HG02610 (cell line): Measurements from ENCODE around the gene MRPL21.

Experiments
- ATAC-seq: cut with Tn5 transposase; IDR thresholded peaks from one replicate; pipeline ENCODE4 v1.9.1; 2021; ENCODE audit warnings: mild to moderate bottlenecking, moderate library complexity; ENCODE audit not compliant: unreplicated experiment

The MRPL21 gene

DNA sequence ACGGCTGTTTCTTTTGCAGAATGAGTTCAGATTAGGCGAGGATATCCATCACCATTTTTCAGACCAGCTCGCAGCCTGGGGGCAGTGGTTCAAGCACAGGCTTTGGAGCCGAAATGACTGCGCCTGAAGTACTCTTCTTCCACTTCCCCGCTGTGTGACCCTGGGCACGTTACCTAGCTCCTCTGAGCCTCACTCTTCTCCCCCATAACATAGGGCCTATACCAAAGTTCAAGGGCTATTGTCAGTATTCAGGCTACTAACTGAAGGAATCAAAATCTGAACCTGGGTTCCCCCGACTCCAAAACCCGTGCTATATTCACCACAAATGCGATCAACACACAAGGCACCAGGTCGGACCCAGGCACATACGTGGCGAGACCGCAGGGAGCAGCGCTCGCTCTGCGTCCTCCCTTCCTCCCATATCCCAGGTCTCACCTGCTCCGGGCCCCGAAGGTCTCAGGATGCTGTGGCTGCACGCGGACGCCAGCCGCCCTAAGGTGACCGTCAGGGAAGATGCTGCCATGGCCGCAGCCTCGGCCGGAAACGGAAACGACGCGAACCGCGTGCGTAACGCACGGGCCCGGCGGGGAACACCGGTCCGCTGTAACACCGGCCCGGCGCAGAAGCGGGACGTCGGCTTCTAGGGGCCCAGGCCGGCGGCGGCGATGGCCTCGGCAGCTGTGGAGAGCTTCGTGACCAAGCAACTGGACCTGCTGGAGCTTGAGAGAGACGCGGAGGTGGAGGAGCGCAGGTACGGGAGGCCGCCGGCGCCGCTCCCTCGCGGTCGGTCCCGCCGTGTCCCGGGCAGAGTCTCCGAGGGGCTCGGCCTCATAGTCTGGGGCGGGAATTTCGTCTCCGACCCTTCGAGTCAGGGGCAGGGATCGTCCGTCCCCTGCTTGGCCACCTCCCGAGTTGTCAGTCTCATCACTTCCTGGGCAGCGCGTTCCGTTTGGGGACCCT lies at the start of gene MRPL21, which contains the start of gene IGHMBP2:
MRPL21 (minus strand) TSS at position 545 of the 960 bp plus-strand sequence; CDS start at position 523, 22 bp downstream.
IGHMBP2 (plus strand) TSS at position 604 of the 960 bp plus-strand sequence; CDS start at position 666, 62 bp downstream.
- peak; percentile 81 for ATAC-seq

DNA sequence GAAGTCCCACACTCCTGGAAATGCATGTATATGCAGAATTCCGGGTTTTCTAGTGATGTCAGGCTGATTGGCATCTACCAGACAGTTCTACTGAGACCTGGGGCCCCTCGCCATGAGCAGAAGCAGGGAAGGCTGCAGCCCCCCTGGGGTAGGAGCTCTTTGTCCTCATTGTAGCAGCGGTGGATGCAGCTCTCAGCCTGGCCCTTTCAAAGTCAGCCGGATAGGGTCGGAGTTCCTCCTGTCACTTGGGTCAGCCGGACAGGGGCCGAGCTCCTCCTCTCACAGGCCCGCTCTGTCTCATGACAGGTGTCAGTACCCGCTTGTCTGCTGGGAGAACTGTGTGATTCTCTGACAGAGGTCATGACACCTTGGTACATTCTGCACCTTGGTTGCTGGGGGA lies 47.1 kb upstream of the MRPL21 start:
- no peak for ATAC-seq

DNA sequence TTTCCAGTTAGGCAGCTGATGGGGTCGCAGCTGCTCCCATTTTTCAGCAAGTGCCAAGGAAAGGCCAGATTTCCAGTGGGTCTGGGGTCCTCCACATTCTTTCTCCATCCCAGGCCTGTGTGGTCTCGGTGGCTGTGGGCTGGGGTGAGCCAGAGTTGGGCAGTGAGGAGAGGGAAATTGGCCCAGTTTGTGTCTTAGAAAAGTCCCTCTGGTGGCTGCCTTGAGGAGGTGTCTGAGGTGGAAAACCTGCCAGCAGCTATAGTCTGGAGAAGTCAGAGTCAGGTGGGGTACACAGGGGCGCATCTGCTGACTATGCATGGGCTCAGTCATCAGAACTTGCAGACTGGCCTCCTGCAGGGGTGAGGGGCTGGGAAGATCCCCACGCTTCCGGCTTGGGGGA lies 46.6 kb upstream of the MRPL21 start:
- ATAC-seq = no peak

DNA sequence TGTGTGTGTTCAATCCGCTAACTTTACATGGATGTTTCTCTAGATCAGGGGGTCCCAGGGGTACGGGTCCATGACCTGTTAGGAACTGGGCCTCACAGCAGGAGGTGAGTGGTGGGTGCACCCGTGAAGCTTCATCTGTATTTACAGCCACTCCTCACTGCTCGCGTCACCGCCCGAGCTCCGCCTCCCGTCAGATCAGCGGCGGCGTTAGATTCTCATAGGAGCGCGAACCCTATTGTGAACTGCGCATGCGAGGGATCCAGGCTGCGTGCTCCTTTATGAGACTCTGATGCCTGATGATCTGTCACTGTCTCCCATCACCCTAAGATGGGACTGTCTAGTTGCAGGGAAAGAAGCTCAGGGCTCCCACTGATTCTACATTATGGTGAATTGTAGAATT lies 45.3 kb upstream of the MRPL21 start:
- ATAC-seq = no peak

DNA sequence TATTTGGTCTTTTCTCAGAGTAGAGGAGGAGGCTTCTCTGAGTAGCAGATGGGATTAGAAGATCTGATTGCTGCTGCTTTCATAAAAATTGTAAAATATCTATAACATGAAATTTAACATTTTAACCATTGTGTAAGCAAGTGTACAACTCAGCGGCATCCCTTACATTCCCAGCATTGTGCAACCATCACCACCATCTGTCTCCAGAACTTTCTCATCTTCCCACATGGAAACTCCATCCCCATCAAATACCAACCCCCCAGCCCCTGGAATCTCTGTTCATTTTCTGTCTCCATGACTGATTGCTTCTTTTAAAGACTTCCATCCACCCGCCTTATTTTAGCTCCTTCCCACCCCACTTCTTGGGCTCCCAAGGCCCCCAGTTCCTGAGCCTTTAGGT lies 44.9 kb upstream of the MRPL21 start:
- no peak for ATAC-seq

DNA sequence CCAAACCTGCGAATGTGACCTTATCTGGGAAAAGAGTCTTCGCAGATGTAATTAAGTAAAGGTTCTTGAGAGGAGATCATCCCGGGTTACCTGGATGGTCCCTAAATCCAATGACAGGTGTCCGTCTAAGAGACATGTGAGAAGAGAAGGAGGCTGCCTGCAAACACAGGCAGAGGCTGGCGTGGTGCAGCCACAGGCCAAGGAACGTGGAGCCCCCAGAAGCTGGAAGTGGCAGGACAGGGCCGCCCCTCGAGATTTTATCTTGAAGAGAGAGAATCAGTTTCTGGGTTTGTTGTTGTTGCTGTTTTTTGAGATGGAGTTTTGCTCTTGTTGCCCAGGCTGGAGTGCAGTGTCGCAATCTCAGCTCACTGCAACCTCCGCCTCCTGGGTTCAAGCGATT lies 43.5 kb upstream of the MRPL21 start:
- ATAC-seq = no peak

DNA sequence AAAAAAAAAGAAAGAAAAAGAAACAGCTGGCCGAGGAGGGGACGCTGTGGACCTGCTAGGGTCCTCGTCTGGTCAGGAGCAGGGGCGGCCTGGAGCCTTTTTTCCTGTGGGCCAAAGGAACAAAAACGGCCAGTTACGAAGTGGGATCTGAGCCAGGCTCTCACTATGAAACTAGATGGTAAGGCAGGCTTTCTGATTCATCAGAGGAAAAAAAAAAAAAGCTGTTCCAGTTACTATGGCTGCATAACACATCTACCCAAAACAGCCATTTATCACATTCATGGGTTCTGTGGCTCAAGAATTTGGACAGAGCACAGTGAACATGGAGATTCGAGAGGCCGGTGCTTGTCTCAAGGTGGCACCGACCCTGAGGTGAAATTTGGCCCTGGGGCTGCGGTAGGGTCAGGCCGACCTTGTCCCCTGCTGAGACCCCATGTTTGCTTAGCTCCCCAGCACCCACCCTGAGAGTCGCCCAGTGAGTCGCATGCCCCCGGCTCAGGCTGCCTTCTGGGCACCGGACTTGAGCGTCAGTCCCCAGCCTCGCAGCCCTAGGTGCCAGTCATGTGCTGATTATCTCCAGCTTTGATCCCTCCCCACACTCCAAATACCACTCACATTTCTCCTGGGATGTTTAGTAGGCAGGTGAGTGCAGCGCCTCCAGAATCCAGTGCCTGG lies 42.9 kb upstream of the MRPL21 start:
- no peak for ATAC-seq

DNA sequence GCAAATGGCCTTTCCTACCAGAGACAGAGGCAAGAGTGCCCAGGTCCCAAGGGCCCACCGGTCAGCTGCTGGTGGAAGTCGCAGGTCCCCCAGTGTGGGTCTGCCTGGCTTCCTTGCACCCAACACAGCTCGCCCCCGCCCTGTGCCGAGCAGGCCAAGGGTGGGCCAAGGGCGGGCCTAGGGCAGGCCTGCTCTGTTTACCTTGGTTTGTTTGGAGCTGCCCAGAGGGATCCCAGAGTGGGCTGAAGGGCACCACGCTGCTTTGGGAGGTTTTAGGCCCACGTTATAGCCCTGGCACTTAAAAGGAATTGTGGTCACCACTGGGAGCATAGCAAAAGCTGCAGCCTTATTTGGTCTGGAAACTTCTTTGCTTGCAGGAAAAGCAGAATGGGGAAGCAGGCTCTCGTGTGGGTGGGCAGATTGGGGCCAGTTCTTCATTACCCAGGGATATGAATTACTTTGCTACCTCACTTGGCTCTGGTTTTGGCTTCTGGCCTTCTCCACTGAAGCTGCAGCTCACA lies 39.2 kb upstream of the MRPL21 start:
- no peak for ATAC-seq

DNA sequence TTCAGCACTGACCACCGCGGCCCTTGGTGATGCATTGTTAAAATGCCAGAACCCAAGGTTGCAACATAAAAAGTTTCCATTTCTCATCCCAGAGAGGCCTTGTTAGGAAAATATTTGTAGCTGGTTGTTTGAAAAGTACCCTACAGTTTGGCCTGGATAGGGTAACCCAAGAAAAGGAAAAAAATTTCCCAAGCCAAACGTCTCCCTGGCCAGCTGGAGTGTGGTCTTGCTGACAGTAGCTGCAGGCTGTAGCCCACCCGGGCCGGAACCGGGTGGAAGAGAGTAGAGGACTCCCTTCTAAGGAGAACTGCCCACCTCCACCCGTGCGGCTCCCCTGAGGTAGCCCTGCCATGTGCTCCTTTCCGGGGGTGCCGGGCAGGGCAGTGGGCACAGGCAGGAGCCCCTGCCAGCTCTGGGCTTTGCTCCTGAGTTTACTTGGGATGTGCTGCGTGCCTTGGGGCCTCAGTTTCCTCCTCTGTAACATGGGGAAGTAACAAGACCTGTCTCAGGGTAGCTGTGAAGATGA lies 38.5 kb upstream of the MRPL21 start:
- no peak for ATAC-seq

DNA sequence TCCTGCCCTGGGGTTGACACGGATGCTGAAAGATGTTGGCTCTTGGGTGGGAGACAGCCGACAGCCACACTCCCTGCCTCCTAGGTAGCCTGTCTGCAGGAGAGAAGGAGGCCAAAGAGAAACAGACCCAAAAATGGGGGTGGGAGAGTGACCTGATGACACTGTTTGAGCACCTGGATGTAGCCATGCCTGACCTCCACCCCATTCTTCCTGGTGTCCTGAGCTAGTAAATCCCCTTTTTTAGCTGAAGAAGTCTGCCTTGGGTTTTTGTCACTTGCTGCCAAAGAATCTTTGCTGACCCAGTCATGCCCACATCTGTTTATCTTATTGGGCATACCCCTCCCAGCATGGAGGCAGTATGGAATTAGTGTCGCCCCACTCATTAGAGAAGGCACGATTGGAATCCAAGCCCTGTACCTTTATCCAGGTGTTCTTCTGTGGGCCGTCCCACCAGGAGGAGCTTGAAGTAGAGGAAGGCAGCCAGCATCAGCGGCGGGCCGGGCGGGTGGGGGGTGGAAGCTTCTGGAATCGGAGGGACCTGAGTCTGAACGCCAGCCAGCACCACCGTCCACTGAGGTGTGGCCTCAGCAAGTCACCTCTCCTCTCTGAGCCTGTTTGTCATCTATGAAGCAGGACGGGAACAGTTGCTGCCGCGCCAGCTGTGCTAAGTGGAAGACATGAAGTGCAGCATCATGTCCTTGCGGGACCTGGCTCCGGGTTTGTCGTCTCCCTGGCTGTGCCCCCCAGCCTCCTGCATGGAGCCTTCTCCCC lies 37.9 kb upstream of the MRPL21 start:
- no peak for ATAC-seq

DNA sequence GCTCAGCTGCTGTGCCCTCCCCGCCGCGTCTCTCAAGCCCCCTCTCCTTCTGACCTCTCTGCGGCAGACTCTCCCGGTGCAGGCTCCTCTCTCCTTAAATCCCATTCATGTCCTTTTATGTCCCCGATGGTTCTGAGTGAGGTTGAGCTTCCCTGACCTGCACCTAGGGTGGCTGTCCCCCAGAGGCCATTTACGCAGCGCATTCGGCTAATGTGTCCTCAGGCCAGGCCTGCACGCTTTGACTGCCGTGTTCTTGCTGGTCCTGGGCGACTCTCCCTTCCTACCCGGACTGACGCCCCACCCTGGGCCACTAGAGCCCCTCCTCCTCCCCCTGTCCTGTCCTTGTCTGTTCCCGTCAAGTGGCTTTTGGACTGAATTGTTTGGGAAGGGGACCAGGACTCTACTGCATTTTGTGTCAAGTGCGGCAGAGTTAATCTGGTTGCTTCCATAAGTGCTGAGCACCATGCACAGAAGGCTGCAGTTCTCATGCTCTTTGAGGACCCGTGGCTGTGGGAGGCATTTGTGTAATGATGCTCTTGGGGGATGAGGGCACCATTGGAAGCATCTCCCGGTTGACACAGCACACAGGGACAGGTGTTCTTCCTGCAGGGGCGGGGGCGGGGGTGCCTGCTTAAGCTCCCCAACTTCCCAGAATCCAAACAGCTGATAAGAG lies 37.2 kb upstream of the MRPL21 start:
- no peak for ATAC-seq

DNA sequence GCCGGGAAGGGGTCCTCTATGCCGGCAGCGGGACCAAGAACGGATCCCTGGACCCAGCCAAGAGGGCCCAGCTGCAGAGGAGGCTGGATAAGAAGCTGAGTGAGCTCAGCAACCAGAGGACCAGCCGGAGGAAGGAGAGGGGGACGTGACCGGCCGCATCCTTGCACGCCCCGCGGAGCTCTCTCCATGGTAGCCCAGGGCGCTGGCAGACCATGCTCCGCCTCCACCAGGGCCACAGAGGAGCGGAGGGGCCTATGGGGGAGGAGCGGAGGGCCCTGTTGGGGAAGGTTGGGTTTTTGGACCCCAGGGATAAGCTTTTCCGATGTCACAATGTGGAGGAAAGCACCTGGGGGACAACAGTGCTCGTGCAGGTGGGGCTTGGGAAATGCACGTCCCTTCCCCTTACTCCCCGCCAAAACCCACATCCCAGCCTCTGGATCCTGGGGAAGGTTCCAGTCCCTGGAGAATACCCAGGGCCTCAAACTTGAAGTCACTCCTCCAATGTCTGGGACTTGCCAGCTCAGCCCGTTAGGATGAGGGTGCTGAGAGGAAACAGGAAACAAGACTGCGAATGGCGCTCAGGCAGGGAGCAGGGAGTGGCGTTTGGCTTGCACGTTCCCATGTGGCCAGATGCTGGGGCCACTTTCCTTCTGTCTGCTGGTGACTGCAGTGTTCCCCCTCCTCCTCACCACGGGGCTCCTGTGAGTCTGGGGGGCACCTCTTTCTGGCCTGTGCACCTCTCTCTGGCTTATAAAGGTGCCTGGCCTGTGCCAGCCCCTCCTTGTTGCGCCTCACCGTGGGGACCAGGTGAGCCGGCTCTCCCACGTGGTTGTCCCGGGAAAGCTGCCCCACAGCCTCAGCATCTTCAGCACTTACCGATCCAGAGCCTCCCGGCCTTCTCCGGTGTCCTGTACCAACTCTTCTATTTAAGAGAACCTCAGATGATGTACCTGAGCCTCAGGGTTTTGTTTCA lies 36.2 kb upstream of the MRPL21 start:
- ATAC-seq = no peak

DNA sequence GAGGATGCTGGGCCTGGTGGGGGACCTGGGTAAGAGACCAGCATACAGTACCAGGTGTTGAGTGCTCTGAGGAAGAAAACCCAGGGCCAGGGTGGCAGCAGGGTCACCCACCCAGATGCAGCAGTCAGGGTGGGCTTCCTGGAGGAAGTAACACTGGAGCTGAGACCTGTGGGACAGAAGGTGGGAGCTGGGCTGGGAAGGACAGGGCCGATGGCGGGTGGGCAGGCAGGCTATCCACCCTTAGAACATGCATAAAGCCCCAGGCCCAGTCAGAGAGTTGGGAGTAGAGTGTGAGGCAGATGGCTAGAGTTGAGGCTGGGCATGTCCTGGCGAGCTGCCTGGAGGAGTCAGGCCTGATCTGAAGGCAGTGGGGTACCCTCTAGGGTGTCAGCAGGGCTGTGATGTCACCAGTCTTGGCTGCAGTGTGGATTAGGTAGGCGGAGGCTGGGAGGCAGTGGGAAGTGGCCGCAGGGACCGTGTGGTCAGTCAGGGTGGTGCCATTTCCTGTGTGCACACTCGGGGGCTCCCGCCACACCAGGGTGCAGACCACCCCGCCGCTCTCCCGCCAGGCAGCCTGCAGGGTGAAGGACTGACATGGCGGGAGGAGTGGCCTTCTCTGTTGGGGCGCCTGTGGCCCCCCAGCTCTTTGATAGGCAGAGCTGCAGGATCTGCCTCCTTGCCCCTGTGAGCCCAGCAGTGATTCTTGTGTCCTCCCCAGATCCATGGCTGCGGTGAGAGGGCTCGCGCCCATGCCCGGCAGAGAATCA lies 35.4 kb upstream of the MRPL21 start:
- ATAC-seq = no peak

DNA sequence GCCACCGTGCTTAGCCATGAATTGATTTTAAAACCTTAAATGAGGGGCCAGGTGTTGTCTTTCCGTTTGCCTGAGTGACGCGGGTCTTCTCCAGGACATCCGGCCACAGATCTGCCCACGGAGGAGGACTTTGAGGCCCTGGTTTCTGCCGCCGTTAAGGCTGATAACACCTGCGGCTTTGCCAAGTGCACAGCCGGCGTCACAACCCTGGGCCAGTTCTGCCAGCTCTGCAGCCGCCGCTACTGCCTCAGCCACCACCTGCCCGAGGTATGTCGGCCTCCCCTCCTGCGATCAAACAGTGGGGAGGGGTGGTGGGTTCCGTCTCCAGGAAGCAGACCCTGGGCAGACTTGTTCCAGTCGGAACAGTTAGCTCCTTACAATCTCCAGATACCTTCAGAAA lies 34.5 kb upstream of the MRPL21 start:
- no peak for ATAC-seq

DNA sequence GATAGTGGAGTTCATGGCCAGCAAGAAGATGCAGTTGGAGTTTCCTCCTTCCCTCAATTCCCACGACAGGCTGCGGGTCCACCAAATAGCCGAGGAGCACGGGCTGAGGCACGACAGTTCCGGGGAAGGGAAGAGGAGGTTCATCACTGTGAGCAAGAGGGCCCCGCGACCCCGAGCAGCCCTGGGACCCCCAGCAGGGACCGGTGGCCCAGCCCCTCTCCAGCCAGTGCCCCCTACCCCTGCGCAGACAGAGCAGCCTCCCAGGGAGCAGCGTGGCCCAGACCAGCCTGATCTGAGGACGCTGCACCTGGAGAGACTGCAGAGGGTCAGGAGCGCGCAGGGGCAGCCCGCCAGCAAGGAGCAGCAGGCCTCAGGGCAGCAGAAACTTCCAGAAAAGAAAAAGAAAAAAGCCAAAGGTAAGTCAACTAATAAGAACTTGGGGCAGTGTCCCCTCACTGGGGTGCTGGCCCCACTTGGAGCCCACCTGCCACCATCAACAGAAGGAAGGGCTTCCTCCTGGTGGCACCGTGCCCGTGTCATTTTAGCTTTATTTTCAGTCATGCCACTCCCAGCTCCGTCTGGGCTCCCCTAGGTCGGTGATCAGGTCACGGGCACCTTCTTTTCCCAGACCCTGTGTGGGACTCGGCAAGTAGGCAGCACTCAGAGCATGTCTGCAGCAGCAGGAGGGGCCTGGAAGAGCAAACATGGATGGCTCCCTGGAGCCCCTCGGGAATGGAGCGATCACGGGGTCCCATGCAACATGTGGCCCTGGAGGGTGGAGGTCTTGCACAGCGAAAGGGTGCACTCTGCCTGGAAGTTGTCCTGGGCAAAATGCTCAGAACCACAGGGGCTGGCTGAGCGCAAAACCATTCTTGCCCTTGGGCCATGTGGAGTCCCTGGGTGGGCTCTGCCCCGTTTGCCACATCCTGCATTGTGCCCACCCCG lies 33.3 kb upstream of the MRPL21 start:
- no peak for ATAC-seq

DNA sequence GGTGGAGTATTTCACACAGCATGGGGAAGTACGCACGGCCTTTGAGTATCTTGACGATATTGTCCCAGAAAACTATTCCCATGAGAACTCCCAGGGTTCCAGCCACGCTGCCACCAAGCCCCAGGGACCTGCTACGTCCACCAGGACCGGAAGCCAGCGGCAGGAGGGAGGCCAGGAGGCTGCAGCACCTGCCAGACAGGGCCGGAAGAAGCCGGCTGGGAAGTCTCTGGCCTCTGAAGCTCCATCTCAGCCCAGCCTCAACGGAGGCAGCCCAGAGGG lies 32.7 kb upstream of the MRPL21 start:
- ATAC-seq = no peak
